ENCODE results near the gene CADPS. TPM values are rescaled to one million over a fixed set of nuclear protein-coding genes. Genes with fewer than 3 reads are reported as not detected.

The CADPS gene
- polyA plus RNA-seq, 1 donor from 2014 or later, result 118 TPM

GRCh38 chr3:62376906-62377877, 498.0 kb downstream of the CADPS start:
- no peaks in the 10 kb centered on the region for H3K9me2 ChIP-seq (ENCODE audit: insufficient read depth, low read length)
- no peaks in the 10 kb centered on the region for H3K9me3 ChIP-seq (ENCODE audit: low read length)
- no peaks in the 10 kb centered on the region for H3K79me2 ChIP-seq (replicated peaks; ENCODE audit: insufficient read depth, low read length)
- H3K36me3 ChIP-seq (ENCODE audit: insufficient read depth, low read length), result no peaks in the 10 kb centered on the region
- H2AFZ ChIP-seq (ENCODE audit: low read depth, low read length), result no peak overlapping the region
- TF ChIP-seq EP300 (conservative IDR thresholded peaks at IDR 0.05; ENCODE audit: poor library complexity, severe bottlenecking) (no peak), POLR2AphosphoS5 (IDR thresholded peaks at IDR 0.05) (no peak), TAF1 (IDR thresholded peaks at IDR 0.05; ENCODE audit: low read depth) (no peak), RAD21 (conservative IDR thresholded peaks at IDR 0.05) (no peak), SMC3 (conservative IDR thresholded peaks at IDR 0.05; ENCODE audit: poor library complexity) (no peak), REST (IDR thresholded peaks at IDR 0.05; ENCODE audit: borderline replicate concordance) (no peak), MXI1 (conservative IDR thresholded peaks at IDR 0.05; ENCODE audit: poor library complexity, severe bottlenecking) (no peak), CTCF (IDR thresholded peaks at IDR 0.05; ENCODE audit: poor library complexity, severe bottlenecking) (no peak), EZH2 (IDR thresholded peaks at IDR 0.05; ENCODE audit: borderline replicate concordance, insufficient read depth, low read length, poor library complexity, severe bottlenecking) (no peak)
- no peak overlapping the region for H3K4me3 ChIP-seq (ENCODE audit: low read length)
- H3K4me2 ChIP-seq (ENCODE audit: low read length), result no peak overlapping the region
- H3K9ac ChIP-seq (ENCODE audit: low read length), result no peak overlapping the region
- H3K27ac ChIP-seq (ENCODE audit: low read length), result no peak overlapping the region
- peaks cover 11% of the 10 kb centered on the region for H3F3A ChIP-seq (ENCODE audit: insufficient read depth, low read length, poor library complexity, severe bottlenecking)
- H4K20me1 ChIP-seq (ENCODE audit: insufficient read depth), result no peaks in the 10 kb centered on the region
- H3K27me3 ChIP-seq (ENCODE audit: insufficient read depth, low read depth, low read length), result peaks cover 100% of the 10 kb centered on the region

GRCh38 chr3:62376454-62376720, 498.8 kb downstream of the CADPS start:
- H3K4me2 ChIP-seq (ENCODE audit: low read length), result no peak overlapping the region
- no peak overlapping the region for H3K4me3 ChIP-seq (ENCODE audit: low read length)
- peaks cover under 1% of the 10 kb centered on the region for H3K9me3 ChIP-seq (ENCODE audit: low read length)
- peaks cover 11% of the 10 kb centered on the region for H3F3A ChIP-seq (ENCODE audit: insufficient read depth, low read length, poor library complexity, severe bottlenecking)
- TF ChIP-seq CTCF (IDR thresholded peaks at IDR 0.05; ENCODE audit: poor library complexity, severe bottlenecking), result no peak
- no peak for TF ChIP-seq MXI1 (conservative IDR thresholded peaks at IDR 0.05; ENCODE audit: poor library complexity, severe bottlenecking)
- TF ChIP-seq EP300 (conservative IDR thresholded peaks at IDR 0.05; ENCODE audit: poor library complexity, severe bottlenecking), result no peak
- TF ChIP-seq TAF1 (IDR thresholded peaks at IDR 0.05; ENCODE audit: low read depth), result no peak
- no peak for TF ChIP-seq RAD21 (conservative IDR thresholded peaks at IDR 0.05)
- TF ChIP-seq SMC3 (conservative IDR thresholded peaks at IDR 0.05; ENCODE audit: poor library complexity), result no peak
- TF ChIP-seq POLR2AphosphoS5 (IDR thresholded peaks at IDR 0.05), result no peak
- TF ChIP-seq EZH2 (IDR thresholded peaks at IDR 0.05; ENCODE audit: borderline replicate concordance, insufficient read depth, low read length, poor library complexity, severe bottlenecking), result no peak
- no peak for TF ChIP-seq REST (IDR thresholded peaks at IDR 0.05; ENCODE audit: borderline replicate concordance)
- H3K9ac ChIP-seq (ENCODE audit: low read length), result no peak overlapping the region
- H3K79me2 ChIP-seq (replicated peaks; ENCODE audit: insufficient read depth, low read length), result no peaks in the 10 kb centered on the region
- no peaks in the 10 kb centered on the region for H3K9me2 ChIP-seq (ENCODE audit: insufficient read depth, low read length)
- H2AFZ ChIP-seq (ENCODE audit: low read depth, low read length), result no peak overlapping the region
- H3K36me3 ChIP-seq (ENCODE audit: insufficient read depth, low read length), result no peaks in the 10 kb centered on the region
- peaks cover 100% of the 10 kb centered on the region for H3K27me3 ChIP-seq (ENCODE audit: insufficient read depth, low read depth, low read length)
- no peak overlapping the region for H3K27ac ChIP-seq (ENCODE audit: low read length)
- H4K20me1 ChIP-seq (ENCODE audit: insufficient read depth), result no peaks in the 10 kb centered on the region

All from neural cell (in vitro differentiated cells).